Activated naive CD4-positive, alpha-beta T cell treated with anti-CD3 and anti-CD28 coated beads, Interleukin-2, amount 50 U/mL, for 72 hours (primary cell): Measurements from ENCODE around the gene CD40. TPM values are rescaled to one million over a fixed set of nuclear protein-coding genes. Genes with fewer than 3 reads are reported as not detected.

ENCODE experiments used
- ATAC-seq, 2 donors: fragments of 150-1000 bp; cut with Tn5 transposase; 2 replicates each; pipeline ENCODE4 v1.10.0; 2021; ENCODE audit warnings: mild to moderate bottlenecking in 2 of 2, moderate library complexity in 2 of 2
- DNase-seq, 2 donors: peaks; one replicate each; pipeline ENCODE4 v3.0.0; 2021 to 2022; ENCODE audit warnings: low spot score in 2 of 2
- H3K27ac Mint-ChIP-seq, 2 donors: one replicate each; pipeline ENCODE4 v1.8.0; 2022; ENCODE audit warnings: mild to moderate bottlenecking in 2 of 2, mixed read lengths in 2 of 2
- H3K36me3 Mint-ChIP-seq, 2 donors: one replicate each; pipeline ENCODE4 v1.8.0; 2022; ENCODE audit warnings: mixed read lengths in 2 of 2
- H3K9me3 Mint-ChIP-seq, 2 donors: one replicate each; pipeline ENCODE4 v1.8.0; 2022; ENCODE audit warnings: mixed read lengths in 2 of 2
- total RNA-seq, 2 donors: library from RNA; stranded (reverse); gene quantifications; one replicate each; pipeline ENCODE4 v1.2.3, GENCODE V29; 2022

Gene CD40
- 10 to 100 TPM in 1 of 2 donors, 1 to 10 TPM in 1; 8.8 to 10.0 TPM for total RNA-seq

- Mint-ChIP-seq H3K9me3 (no peaks in the 10 kb centered on the region), H3K27ac (peak within 1 kb of the TSS; percentile 87 to 89), H3K36me3 (no peaks in the 10 kb centered on the region)
- ATAC-seq (peak; percentile 96 to 97), DNase-seq (peak; percentile 74 to 81)
Observed at GRCh38 chr20:46117704-46118467, at the start of gene CD40. Gene CD40 (plus strand): TSS chr20:46118314. CDS start chr20:46118344, 30 bp downstream.

DNA sequence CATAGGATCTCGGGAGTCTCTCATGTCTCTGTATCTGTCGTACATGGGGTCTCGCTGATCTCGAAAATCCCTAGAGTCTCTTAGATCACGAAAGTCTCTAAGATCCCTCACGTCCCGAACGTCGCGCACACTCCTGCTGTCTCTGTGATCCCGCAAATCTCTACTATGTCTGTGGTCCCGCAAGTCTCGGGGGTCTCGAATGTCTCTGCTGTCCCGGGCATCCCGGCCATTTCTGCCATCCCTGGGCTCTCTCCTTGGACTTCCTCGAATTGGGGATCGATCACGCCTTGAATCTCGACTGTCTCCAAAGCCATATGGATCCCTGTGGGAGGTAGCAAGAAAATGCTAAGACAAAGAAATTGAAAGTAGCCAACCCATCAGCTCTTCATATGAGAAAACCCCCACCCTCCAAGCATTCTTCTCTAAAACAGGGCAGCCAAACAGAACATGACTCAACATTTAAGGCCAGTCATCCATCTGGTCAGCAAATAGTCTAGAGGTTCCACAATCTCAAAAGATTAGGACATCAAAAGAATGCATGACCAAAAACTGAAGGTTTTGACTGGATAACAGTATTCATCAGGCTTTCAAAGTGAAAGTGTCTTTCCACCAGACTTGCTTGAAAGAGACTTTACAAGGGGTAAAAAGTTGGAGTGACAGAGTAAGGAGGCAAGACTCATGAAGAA is 47.8 kb upstream of the CD40 start:
- no peak for ATAC-seq
- H3K27ac Mint-ChIP-seq, result no peak overlapping the region
- peaks cover 9 to 12% of the 10 kb centered on the region in 2 donors for H3K36me3 Mint-ChIP-seq
- H3K9me3 Mint-ChIP-seq, result no peaks in the 10 kb centered on the region
- no peak for DNase-seq

- H3K27ac Mint-ChIP-seq, result no peak overlapping the region
Observed at GRCh38 chr20:46071573-46071972, 46.5 kb upstream of the CD40 start.

GRCh38 chr20:46073024-46073423 is 45.1 kb upstream of the CD40 start:
- H3K27ac Mint-ChIP-seq, result no peak overlapping the region
- DNase-seq (no peak), ATAC-seq (no peak)
- H3K9me3 Mint-ChIP-seq, result no peaks in the 10 kb centered on the region
- peaks cover 0 to 6% of the 10 kb centered on the region in 2 donors for H3K36me3 Mint-ChIP-seq

More at GRCh38 chr20:46071573-46071972, 46.5 kb upstream of the CD40 start:
- DNase-seq (no peak), ATAC-seq (no peak)
- H3K36me3 Mint-ChIP-seq, result peaks cover 0 to 6% of the 10 kb centered on the region in 2 donors
- no peaks in the 10 kb centered on the region for H3K9me3 Mint-ChIP-seq

DNA sequence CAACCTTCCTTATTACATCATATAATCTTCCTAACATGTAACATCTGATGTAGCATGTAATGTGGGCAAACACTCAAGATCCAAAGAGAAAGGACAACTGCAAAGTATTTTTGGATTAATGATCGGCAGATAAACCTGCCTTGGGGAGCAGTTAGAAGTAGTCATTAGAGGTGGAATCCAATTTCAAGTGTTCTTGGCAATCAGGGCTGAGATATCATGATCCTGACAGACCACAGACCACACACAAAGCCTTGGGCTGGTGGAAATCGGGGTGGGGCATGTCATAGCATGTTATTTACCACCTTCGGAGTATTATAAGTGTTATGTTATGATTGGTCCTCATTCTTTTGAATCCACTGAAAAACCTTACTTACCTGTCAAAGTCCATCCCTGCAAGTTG is 44.7 kb upstream of the CD40 start:
- no peak for ATAC-seq
- DNase-seq, result no peak
- Mint-ChIP-seq H3K36me3 (peaks cover 0 to 6% of the 10 kb centered on the region in 2 donors), H3K9me3 (no peaks in the 10 kb centered on the region), H3K27ac (no peak overlapping the region)

DNA sequence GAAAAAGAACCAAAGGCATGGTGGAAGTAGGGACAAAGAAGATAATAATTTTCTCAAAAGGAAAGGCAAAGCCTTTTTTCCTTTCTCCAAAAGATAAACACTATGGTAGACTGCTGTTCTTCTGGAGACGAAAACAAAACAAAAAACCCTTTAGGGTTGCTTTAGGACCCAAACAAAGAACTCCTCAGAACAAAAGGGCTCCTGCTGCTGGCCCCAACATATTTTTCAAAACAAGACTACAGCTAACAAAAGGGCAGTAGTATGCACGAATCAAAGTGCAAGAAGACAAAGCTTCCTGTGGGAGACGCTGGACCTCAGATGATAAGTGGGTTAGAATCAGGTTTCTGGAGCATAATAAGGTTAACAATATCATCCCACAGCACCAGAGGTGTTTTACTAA is 44.1 kb upstream of the CD40 start:
- DNase-seq, result no peak
- peaks cover 0 to 4% of the 10 kb centered on the region in 2 donors for H3K36me3 Mint-ChIP-seq
- ATAC-seq, result no peak
- H3K9me3 Mint-ChIP-seq, result no peaks in the 10 kb centered on the region
- no peak overlapping the region for H3K27ac Mint-ChIP-seq

DNA sequence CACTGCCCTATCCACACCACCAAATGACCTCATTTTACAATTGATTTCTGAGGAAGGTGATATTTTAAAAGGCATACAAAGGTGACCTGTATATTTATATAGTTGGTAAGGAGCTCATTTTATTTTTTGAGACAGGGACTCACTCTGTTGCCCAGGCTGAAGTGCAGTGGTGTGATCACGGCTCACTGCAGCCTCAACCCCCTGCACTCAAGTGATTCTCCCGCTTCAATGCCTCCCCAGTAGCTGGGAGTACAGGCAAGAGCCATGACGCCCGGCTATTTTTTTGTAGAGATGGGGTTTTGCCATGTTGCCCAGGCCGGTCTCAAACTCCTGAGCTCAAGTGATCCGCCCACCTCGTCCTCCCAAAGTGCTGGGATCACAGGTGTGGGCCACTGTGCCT is 41.3 kb upstream of the CD40 start:
- DNase-seq (no peak), ATAC-seq (no peak)
- Mint-ChIP-seq H3K27ac (no peak overlapping the region), H3K36me3 (no peaks in the 10 kb centered on the region), H3K9me3 (no peaks in the 10 kb centered on the region)

- no peak for DNase-seq
- Mint-ChIP-seq H3K36me3 (no peaks in the 10 kb centered on the region), H3K9me3 (no peaks in the 10 kb centered on the region), H3K27ac (no peak overlapping the region)
- ATAC-seq, result no peak
Observed at GRCh38 chr20:46077642-46078305, 40.3 kb upstream of the CD40 start.

DNA sequence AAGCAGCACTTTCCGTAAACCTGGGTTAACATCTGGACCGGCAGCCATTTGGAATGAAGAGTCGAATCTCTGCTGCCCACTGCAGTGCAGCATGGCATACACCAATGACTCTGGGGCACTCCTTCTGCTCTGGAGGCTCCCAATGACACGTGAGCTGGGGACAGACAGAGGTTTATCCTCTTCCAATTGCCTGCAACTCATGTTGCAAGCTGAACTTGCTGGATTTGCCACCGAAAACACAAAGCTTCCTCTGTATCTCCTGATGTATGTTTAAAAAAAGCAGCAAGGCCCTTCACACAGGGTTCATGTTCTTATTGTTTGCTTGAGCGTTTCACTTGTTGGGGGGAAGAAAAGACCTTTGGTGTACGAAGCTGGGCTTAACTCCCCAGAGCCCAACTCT is 39.2 kb upstream of the CD40 start:
- Mint-ChIP-seq H3K27ac (no peak overlapping the region), H3K9me3 (no peaks in the 10 kb centered on the region), H3K36me3 (no peaks in the 10 kb centered on the region)
- no peak for ATAC-seq
- DNase-seq, result no peak

GRCh38 chr20:46081074-46081473 is 37.0 kb upstream of the CD40 start:
- Mint-ChIP-seq H3K9me3 (no peaks in the 10 kb centered on the region), H3K36me3 (no peaks in the 10 kb centered on the region), H3K27ac (no peak overlapping the region)
- ATAC-seq, result no peak
- no peak for DNase-seq

- Mint-ChIP-seq H3K36me3 (no peaks in the 10 kb centered on the region), H3K27ac (no peak overlapping the region), H3K9me3 (no peaks in the 10 kb centered on the region)
- ATAC-seq (no peak), DNase-seq (no peak)
Observed at GRCh38 chr20:46083101-46083500, 35.0 kb upstream of the CD40 start.

DNA sequence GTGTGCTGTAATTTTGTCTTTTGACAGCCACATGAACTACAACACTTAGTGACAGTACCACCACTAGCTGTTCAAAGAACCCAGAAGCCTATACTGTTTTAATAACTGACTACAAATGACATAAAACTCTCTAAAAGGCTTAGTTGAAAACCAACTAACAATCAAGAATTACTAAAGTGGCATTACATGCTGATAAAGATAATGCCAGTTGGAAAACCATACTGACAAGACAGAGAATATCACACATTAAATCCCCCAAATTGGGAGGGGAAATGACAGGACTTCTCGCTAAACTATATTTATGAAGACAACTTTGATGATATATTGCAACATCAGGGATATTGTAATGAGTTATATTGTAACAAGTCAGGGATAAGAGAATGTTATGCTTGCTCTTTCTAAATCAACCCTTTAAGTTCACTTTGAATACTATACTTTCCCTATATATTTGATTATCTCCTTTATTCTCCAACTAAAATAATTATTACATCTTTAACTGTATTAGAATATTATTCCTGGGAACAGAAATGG is 34.5 kb upstream of the CD40 start:
- Mint-ChIP-seq H3K9me3 (no peaks in the 10 kb centered on the region), H3K27ac (no peak overlapping the region), H3K36me3 (no peaks in the 10 kb centered on the region)
- DNase-seq (no peak), ATAC-seq (no peak)

DNA sequence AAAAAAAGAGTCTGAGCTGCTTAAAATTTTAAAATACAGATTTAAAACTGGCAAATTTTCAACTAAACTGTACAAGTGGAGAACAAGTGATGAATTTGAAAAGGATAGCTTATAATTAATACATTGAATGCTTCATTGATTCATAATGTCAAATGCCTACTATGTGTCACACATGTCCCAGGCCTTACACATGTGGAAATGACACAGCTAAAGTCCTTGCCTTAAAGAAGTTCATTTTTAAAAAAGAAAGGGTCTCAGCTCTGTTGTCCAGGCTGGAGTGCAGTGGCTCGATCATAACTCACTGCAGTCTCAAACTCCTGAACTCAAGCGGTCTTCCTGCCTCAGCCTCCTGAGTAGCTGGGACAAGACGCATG is 33.3 kb upstream of the CD40 start:
- peaks cover 0 to 4% of the 10 kb centered on the region in 2 donors for H3K36me3 Mint-ChIP-seq
- no peaks in the 10 kb centered on the region for H3K9me3 Mint-ChIP-seq
- no peak overlapping the region for H3K27ac Mint-ChIP-seq
- DNase-seq (no peak), ATAC-seq (no peak)

DNA sequence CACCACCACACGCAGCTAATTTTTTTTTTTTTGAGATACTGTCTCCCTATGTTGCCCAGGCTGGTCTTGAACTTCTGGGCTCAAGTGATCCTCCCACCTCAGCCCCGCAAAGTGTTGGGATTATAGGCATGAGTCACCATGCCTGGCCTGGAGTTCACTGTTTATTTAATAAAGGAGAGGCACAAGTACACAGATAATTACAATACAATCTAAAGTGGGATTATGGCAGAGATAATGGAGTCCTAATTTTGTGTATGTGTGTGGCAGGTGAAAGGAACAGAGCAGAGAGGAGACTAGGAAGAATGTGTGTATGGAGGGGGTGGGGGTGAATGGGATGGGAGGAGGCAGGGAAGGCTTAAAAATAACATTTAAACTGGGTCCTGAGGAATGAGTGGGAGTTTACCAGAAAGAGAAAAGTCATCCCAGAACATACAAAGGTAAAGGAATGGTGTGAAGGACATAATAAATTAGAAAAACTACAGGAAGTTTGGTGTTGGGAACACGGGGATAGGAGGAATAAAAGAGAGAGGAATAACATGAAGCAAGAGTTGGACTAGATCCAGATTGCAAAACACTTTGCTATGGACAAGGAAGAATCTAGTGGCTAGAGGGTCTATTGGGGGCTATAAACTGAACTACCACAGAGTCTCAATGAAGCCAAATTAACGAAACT is 32.8 kb upstream of the CD40 start:
- Mint-ChIP-seq H3K36me3 (peaks cover 0 to 4% of the 10 kb centered on the region in 2 donors), H3K9me3 (no peaks in the 10 kb centered on the region), H3K27ac (peak overlapping the region in 1 of 2 donors; percentile 16)
- ATAC-seq (no peak), DNase-seq (no peak)

- H3K36me3 Mint-ChIP-seq, result peaks cover 0 to 4% of the 10 kb centered on the region in 2 donors
- H3K9me3 Mint-ChIP-seq, result no peaks in the 10 kb centered on the region
- DNase-seq (no peak), ATAC-seq (no peak)
- no peak overlapping the region for H3K27ac Mint-ChIP-seq
Observed at GRCh38 chr20:46087161-46087560, 31.0 kb upstream of the CD40 start.

- Mint-ChIP-seq H3K27ac (peak overlapping the region; percentile 92 to 93), H3K9me3 (no peaks in the 10 kb centered on the region), H3K36me3 (peaks cover 0 to 4% of the 10 kb centered on the region in 2 donors)
- ATAC-seq (no peak), DNase-seq (no peak)
Observed at GRCh38 chr20:46088409-46089166, 29.5 kb upstream of the CD40 start.
